Neural cell (in vitro differentiated cells): ENCODE results near the gene PCNX1. TPM values are rescaled to one million over a fixed set of nuclear protein-coding genes. Genes with fewer than 3 reads are reported as not detected.

Experiments
- H2AFZ ChIP-seq: fragments of 200-600, 300-800 bp; sonication (generic), shearing (Covaris generic); 2 replicates; pipeline ENCODE4 v1.6.0; 2014; ENCODE audit warnings: low read depth, mild to moderate bottlenecking, antibody characterized with exemption, low read length, moderate library complexity
- H3F3A ChIP-seq: fragments of 200-600 bp; shearing (Covaris generic); 2 replicates; pipeline ENCODE4 v1.6.1; 2016; ENCODE audit warnings: mild to moderate bottlenecking, moderate library complexity, mixed read lengths, antibody characterized with exemption, low read length; ENCODE audit not compliant: insufficient read depth, poor library complexity, severe bottlenecking
- H3K27ac ChIP-seq: fragments of 200-600, 300-800 bp; sonication (generic), shearing (Covaris generic); 2 replicates; pipeline ENCODE4 v1.5.1; 2014; ENCODE audit warnings: mild to moderate bottlenecking, low read length, moderate library complexity
- H3K27me3 ChIP-seq: fragments of 300-800, 200-600 bp; sonication (generic), shearing (Covaris generic); 2 replicates; pipeline ENCODE4 v1.6.0; 2014; ENCODE audit warnings: mild to moderate bottlenecking, low read depth, low read length, moderate library complexity; ENCODE audit not compliant: insufficient read depth
- H3K36me3 ChIP-seq: fragments of 300-800, 200-600 bp; sonication (generic), shearing (Covaris generic); 2 replicates; pipeline ENCODE4 v1.5.1; 2014; ENCODE audit warnings: mild to moderate bottlenecking, antibody characterized with exemption, low read length, moderate library complexity; ENCODE audit not compliant: insufficient read depth
- H3K4me2 ChIP-seq: fragments of 300-800, 200-600 bp; sonication (generic), shearing (Covaris generic); 2 replicates; pipeline ENCODE4 v1.6.0; 2014; ENCODE audit warnings: mild to moderate bottlenecking, low read length
- H3K4me3 ChIP-seq: fragments of 300-800, 200-600 bp; sonication (generic), shearing (Covaris generic); 2 replicates; pipeline ENCODE4 v1.5.1; 2014; ENCODE audit warnings: mild to moderate bottlenecking, low read length, moderate library complexity
- H3K79me2 ChIP-seq: fragments of 200-600 bp; shearing (Covaris generic); replicated peaks from 2 replicates; pipeline ENCODE4 v1.6.0; 2014; ENCODE audit warnings: mild to moderate bottlenecking, low read length, moderate library complexity; ENCODE audit not compliant: insufficient read depth
- H3K9ac ChIP-seq: fragments of 300-800, 200-600 bp; sonication (generic), shearing (Covaris generic); 2 replicates; pipeline ENCODE4 v1.6.1; 2016; ENCODE audit warnings: mild to moderate bottlenecking, low read length, mixed read lengths
- H3K9me2 ChIP-seq: fragments of 200-600 bp; shearing (Covaris generic); 2 replicates; pipeline ENCODE4 v1.6.1; 2016; ENCODE audit warnings: mild to moderate bottlenecking, low read length, mixed read lengths; ENCODE audit not compliant: insufficient read depth
- H3K9me3 ChIP-seq: fragments of 200-600, 300-800 bp; sonication (generic), shearing (Covaris generic); 2 replicates; pipeline ENCODE4 v1.6.1; 2016; ENCODE audit warnings: mild to moderate bottlenecking, mixed run types, low read length, moderate library complexity, mixed read lengths
- H4K20me1 ChIP-seq: fragments of 200-600 bp; shearing (Covaris generic); 2 replicates; pipeline ENCODE4 v1.6.1; 2016; ENCODE audit warnings: mild to moderate bottlenecking, mixed run types; ENCODE audit not compliant: insufficient read depth
- EP300 ChIP-seq: fragments of 450-650 bp; conservative IDR thresholded peaks from 2 replicates; pipeline ENCODE4 v1.6.1; 2014; ENCODE audit warnings: antibody characterized with exemption, mild to moderate bottlenecking, moderate library complexity; ENCODE audit not compliant: poor library complexity, severe bottlenecking
- EZH2 ChIP-seq: fragments of 200-600, 300-800 bp; shearing (Covaris generic), sonication (generic); IDR thresholded peaks from 2 replicates; pipeline ENCODE4 v1.6.1; 2014; ENCODE audit warnings: antibody characterized with exemption, low read length, borderline replicate concordance, mild to moderate bottlenecking; ENCODE audit not compliant: insufficient read depth, poor library complexity, severe bottlenecking
- MXI1 ChIP-seq: fragments of 450-650 bp; conservative IDR thresholded peaks from 2 replicates; pipeline ENCODE4 v1.6.1; 2014; ENCODE audit warnings: antibody characterized with exemption, mild to moderate bottlenecking; ENCODE audit not compliant: poor library complexity, severe bottlenecking
- POLR2AphosphoS5 ChIP-seq: IDR thresholded peaks from 2 replicates; pipeline ENCODE4 v1.6.1; 2012
- RAD21 ChIP-seq: fragments of 450-650 bp; conservative IDR thresholded peaks from 2 replicates; pipeline ENCODE4 v1.6.1; 2014; ENCODE audit warnings: antibody characterized with exemption, mild to moderate bottlenecking, moderate library complexity
- SMC3 ChIP-seq: fragments of 450-650 bp; conservative IDR thresholded peaks from 2 replicates; pipeline ENCODE4 v1.6.1; 2014; ENCODE audit warnings: antibody characterized with exemption, mild to moderate bottlenecking, moderate library complexity; ENCODE audit not compliant: poor library complexity
- TAF1 ChIP-seq: IDR thresholded peaks from 2 replicates; pipeline ENCODE4 v1.6.1; 2012; ENCODE audit warnings: low read depth
- polyA plus RNA-seq: library from polyadenylated mRNA; depleted of rRNA; stranded (reverse); fragments of >200 nt; gene quantifications from 2 replicates; pipeline ENCODE4 v1.2.3, GENCODE V29; 2014
- TF ChIP-seq, protein P1 (sequence below): fragments of 450-650 bp; IDR thresholded peaks from 2 replicates; pipeline ENCODE4 v1.5.1; 2014; ENCODE audit warnings: antibody characterized with exemption, mild to moderate bottlenecking, moderate library complexity; ENCODE audit not compliant: poor library complexity, severe bottlenecking
- TF ChIP-seq, protein P2 (sequence below): IDR thresholded peaks from 2 replicates; pipeline ENCODE4 v1.6.1; 2012; ENCODE audit warnings: borderline replicate concordance

The PCNX1 gene
- polyA plus RNA-seq, 1 donor from 2014 or later: 23.7 TPM

GRCh38 chr14:71121711-71122110, 214.5 kb downstream of the PCNX1 start:
- Histone ChIP-seq H3F3A (no peaks in the 10 kb centered on the region), H3K79me2 (no peaks in the 10 kb centered on the region), H3K27ac (no peak overlapping the region), H3K36me3 (no peaks in the 10 kb centered on the region), H3K9ac (no peak overlapping the region), H3K9me2 (no peaks in the 10 kb centered on the region), H4K20me1 (no peaks in the 10 kb centered on the region), H3K9me3 (no peaks in the 10 kb centered on the region), H3K4me2 (no peak overlapping the region), H2AFZ (no peak overlapping the region), H3K27me3 (no peaks in the 10 kb centered on the region), H3K4me3 (no peak overlapping the region)
- TF ChIP-seq SMC3 (no peak), MXI1 (no peak), EZH2 (no peak), EP300 (no peak), RAD21 (no peak), POLR2AphosphoS5 (no peak), TAF1 (no peak)
- TF ChIP-seq, protein P1, sequence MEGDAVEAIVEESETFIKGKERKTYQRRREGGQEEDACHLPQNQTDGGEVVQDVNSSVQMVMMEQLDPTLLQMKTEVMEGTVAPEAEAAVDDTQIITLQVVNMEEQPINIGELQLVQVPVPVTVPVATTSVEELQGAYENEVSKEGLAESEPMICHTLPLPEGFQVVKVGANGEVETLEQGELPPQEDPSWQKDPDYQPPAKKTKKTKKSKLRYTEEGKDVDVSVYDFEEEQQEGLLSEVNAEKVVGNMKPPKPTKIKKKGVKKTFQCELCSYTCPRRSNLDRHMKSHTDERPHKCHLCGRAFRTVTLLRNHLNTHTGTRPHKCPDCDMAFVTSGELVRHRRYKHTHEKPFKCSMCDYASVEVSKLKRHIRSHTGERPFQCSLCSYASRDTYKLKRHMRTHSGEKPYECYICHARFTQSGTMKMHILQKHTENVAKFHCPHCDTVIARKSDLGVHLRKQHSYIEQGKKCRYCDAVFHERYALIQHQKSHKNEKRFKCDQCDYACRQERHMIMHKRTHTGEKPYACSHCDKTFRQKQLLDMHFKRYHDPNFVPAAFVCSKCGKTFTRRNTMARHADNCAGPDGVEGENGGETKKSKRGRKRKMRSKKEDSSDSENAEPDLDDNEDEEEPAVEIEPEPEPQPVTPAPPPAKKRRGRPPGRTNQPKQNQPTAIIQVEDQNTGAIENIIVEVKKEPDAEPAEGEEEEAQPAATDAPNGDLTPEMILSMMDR: no peak
- TF ChIP-seq, protein P2, sequence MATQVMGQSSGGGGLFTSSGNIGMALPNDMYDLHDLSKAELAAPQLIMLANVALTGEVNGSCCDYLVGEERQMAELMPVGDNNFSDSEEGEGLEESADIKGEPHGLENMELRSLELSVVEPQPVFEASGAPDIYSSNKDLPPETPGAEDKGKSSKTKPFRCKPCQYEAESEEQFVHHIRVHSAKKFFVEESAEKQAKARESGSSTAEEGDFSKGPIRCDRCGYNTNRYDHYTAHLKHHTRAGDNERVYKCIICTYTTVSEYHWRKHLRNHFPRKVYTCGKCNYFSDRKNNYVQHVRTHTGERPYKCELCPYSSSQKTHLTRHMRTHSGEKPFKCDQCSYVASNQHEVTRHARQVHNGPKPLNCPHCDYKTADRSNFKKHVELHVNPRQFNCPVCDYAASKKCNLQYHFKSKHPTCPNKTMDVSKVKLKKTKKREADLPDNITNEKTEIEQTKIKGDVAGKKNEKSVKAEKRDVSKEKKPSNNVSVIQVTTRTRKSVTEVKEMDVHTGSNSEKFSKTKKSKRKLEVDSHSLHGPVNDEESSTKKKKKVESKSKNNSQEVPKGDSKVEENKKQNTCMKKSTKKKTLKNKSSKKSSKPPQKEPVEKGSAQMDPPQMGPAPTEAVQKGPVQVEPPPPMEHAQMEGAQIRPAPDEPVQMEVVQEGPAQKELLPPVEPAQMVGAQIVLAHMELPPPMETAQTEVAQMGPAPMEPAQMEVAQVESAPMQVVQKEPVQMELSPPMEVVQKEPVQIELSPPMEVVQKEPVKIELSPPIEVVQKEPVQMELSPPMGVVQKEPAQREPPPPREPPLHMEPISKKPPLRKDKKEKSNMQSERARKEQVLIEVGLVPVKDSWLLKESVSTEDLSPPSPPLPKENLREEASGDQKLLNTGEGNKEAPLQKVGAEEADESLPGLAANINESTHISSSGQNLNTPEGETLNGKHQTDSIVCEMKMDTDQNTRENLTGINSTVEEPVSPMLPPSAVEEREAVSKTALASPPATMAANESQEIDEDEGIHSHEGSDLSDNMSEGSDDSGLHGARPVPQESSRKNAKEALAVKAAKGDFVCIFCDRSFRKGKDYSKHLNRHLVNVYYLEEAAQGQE: no peak

DNA sequence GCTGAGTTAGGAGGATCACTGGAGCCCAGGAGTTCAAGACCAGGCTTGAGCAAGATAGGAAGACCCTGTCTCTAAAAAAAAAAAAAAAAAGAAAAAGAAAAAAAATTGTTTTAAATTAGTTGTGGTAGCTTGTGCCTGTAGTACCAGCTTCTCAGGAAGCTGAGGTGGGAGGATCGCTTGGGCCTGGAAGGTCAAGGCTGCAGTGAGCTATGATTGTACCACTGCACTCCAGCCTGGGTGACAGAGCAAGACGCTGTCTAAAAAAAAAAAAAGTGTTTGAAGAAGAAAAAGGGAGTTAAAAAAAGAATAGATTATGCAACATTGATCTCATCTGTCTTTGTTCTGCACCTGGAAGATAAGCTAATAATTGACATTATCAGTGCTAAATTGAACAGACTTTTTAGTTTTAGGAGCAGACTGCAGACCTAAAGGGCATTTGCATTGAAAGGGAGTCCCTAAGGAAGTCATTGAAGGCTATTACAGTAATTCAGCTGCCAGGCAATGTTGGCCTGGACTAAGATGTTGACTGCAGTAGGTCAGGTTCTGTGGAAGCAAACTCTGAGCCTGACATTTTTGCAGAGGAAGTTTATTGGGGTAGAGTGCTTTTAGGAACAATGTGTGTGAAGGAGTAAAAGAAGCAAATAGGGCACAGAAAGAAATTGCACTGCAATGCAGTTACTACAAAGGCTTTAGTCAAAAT, 215.8 kb downstream of the PCNX1 start:
- Histone ChIP-seq H3K27ac (no peak overlapping the region), H2AFZ (no peak overlapping the region), H3K9me2 (no peaks in the 10 kb centered on the region), H4K20me1 (no peaks in the 10 kb centered on the region), H3K9ac (no peak overlapping the region), H3K4me2 (no peak overlapping the region), H3K9me3 (no peaks in the 10 kb centered on the region), H3K27me3 (no peaks in the 10 kb centered on the region), H3K36me3 (no peaks in the 10 kb centered on the region), H3K4me3 (no peak overlapping the region), H3K79me2 (no peaks in the 10 kb centered on the region), H3F3A (no peaks in the 10 kb centered on the region)
- TF ChIP-seq EP300 (no peak), SMC3 (no peak), EZH2 (no peak), RAD21 (no peak), MXI1 (no peak), TAF1 (no peak), POLR2AphosphoS5 (no peak)
- TF ChIP-seq, protein P1: no peak
- TF ChIP-seq, protein P2: no peak
